Measurements from ENCODE around the gene QPCTL. TPM values are rescaled to one million over a fixed set of nuclear protein-coding genes. Genes with fewer than 3 reads are reported as not detected.

The QPCTL gene
- polyA plus RNA-seq, 4 donors: 6.2 to 12.7 (median 8.4) TPM

Other genes with a start within 250 kb of the QPCTL start
- 10 to 100 TPM in 3 of 4 donors, 1 to 10 TPM in 1; 2.6 to 85.3 (median 35.4) TPM for gene FOSB, start 224.7 kb upstream of the QPCTL start, polyA plus RNA-seq (ENCODE audit: insufficient read length in 4 of 4)
- gene RTN2, start 195.6 kb upstream of the QPCTL start, polyA plus RNA-seq (ENCODE audit: insufficient read length in 4 of 4): 1 to 10 TPM; 7.4 to 9.1 (median 7.7) TPM
- under 1 TPM in 3 of 4 donors, not detected in 1; 0.25 to 0.57 (median 0.25) TPM for gene PPM1N, start 194.2 kb upstream of the QPCTL start, polyA plus RNA-seq (ENCODE audit: insufficient read length in 4 of 4)
- gene VASP, start 185.2 kb upstream of the QPCTL start, polyA plus RNA-seq (ENCODE audit: insufficient read length in 4 of 4): 10 to 100 TPM; 52.2 to 55.3 (median 53.5) TPM
- gene OPA3, start 107.9 kb upstream of the QPCTL start, polyA plus RNA-seq (ENCODE audit: insufficient read length in 4 of 4): 10 to 100 TPM; 10.8 to 11.8 (median 11.3) TPM
- gene GPR4, start 90.5 kb upstream of the QPCTL start, polyA plus RNA-seq (ENCODE audit: insufficient read length in 4 of 4): 1 to 10 TPM; 4.7 to 7.6 (median 5.7) TPM
- 10 to 100 TPM; 16.1 to 24.6 (median 21.6) TPM for gene EML2, start 53.3 kb upstream of the QPCTL start, polyA plus RNA-seq (ENCODE audit: insufficient read length in 4 of 4)
- under 1 TPM; 0.33 to 0.80 (median 0.58) TPM for gene GIPR, start 24.4 kb upstream of the QPCTL start, polyA plus RNA-seq (ENCODE audit: insufficient read length in 4 of 4)
- gene SNRPD2, start 713 bp upstream of the QPCTL start, polyA plus RNA-seq (ENCODE audit: insufficient read length in 4 of 4): 100 to 1,000 TPM; 282 to 375 (median 322) TPM
- 10 to 100 TPM; 13.3 to 19.0 (median 14.7) TPM for gene FBXO46, start 38.2 kb downstream of the QPCTL start, polyA plus RNA-seq (ENCODE audit: insufficient read length in 4 of 4)
- gene MEIOSIN, start 40.8 kb downstream of the QPCTL start, polyA plus RNA-seq (ENCODE audit: insufficient read length in 4 of 4): under 1 TPM in 1 of 4 donors, not detected in 3; 0.03 TPM
- 10 to 100 TPM; 15.7 to 31.7 (median 21.6) TPM for gene SIX5, start 76.6 kb downstream of the QPCTL start, polyA plus RNA-seq (ENCODE audit: insufficient read length in 4 of 4)
- 10 to 100 TPM; 41.9 to 53.6 (median 47.1) TPM for gene DMPK, start 89.8 kb downstream of the QPCTL start, polyA plus RNA-seq (ENCODE audit: insufficient read length in 4 of 4)
- gene DMWD, start 100.2 kb downstream of the QPCTL start, polyA plus RNA-seq (ENCODE audit: insufficient read length in 4 of 4): 10 to 100 TPM; 28.0 to 40.3 (median 29.1) TPM
- under 1 TPM in 1 of 4 donors, not detected in 3; 0.05 TPM for gene RSPH6A, start 122.6 kb downstream of the QPCTL start, polyA plus RNA-seq (ENCODE audit: insufficient read length in 4 of 4)
- gene SYMPK, start 170.5 kb downstream of the QPCTL start, polyA plus RNA-seq (ENCODE audit: insufficient read length in 4 of 4): 10 to 100 TPM; 49.2 to 67.7 (median 58.9) TPM
- under 1 TPM; 0.14 to 0.79 (median 0.43) TPM for gene FOXA3, start 171.7 kb downstream of the QPCTL start, polyA plus RNA-seq (ENCODE audit: insufficient read length in 4 of 4)
- gene IRF2BP1, start 193.5 kb downstream of the QPCTL start, polyA plus RNA-seq (ENCODE audit: insufficient read length in 4 of 4): 10 to 100 TPM; 18.1 to 31.1 (median 20.1) TPM
- gene MYPOP, start 209.9 kb downstream of the QPCTL start, polyA plus RNA-seq (ENCODE audit: insufficient read length in 4 of 4): 1 to 10 TPM; 4.6 to 6.3 (median 5.2) TPM
- gene NANOS2, start 222.1 kb downstream of the QPCTL start, polyA plus RNA-seq (ENCODE audit: insufficient read length in 4 of 4): under 1 TPM in 1 of 4 donors, not detected in 3; 0.08 TPM